HepG2 (cell line): ENCODE results near the gene XPO1. TPM values are rescaled to one million over a fixed set of nuclear protein-coding genes. Genes with fewer than 3 reads are reported as not detected.

Experiments used
- ATF2 ChIP-seq: sonication (generic); formaldehyde crosslinking; IDR thresholded peaks from 2 replicates; pipeline ENCODE4 v1.4.0; 2020; ENCODE audit warnings: missing genetic modification reagents
- EED ChIP-seq: sonication (generic); formaldehyde crosslinking; IDR thresholded peaks from 2 replicates; pipeline ENCODE4 v1.5.0; 2020; ENCODE audit warnings: mild to moderate bottlenecking, missing genetic modification reagents
- ELF4 ChIP-seq: sonication (generic); formaldehyde crosslinking; IDR thresholded peaks from 2 replicates; pipeline ENCODE4 v1.5.0; 2020; ENCODE audit warnings: missing genetic modification reagents, mild to moderate bottlenecking, moderate library complexity, borderline replicate concordance
- FOXM1 ChIP-seq: sonication (generic); formaldehyde crosslinking; IDR thresholded peaks from 2 replicates; pipeline ENCODE4 v1.5.0; 2020; ENCODE audit warnings: missing genetic modification reagents
- LRRFIP1 ChIP-seq: sonication (generic); formaldehyde crosslinking; conservative IDR thresholded peaks from 2 replicates; pipeline ENCODE4 v1.4.0; 2020; ENCODE audit warnings: missing genetic modification reagents
- NFIC ChIP-seq: IDR thresholded peaks from 2 replicates; pipeline ENCODE4 v1.6.1; 2012; ENCODE audit warnings: mild to moderate bottlenecking, low read length, inconsistent platforms
- POLR2G ChIP-seq: fragments of 200-400 bp; formaldehyde crosslinking; IDR thresholded peaks from 2 replicates; pipeline ENCODE4 v1.6.1; 2018; ENCODE audit warnings: mild to moderate bottlenecking, low read depth, low read length, moderate library complexity
- PTBP1 ChIP-seq: fragments of 200-400 bp; formaldehyde crosslinking; IDR thresholded peaks from 2 replicates; pipeline ENCODE4 v1.6.1; 2018; ENCODE audit warnings: low read length, low read depth; ENCODE audit not compliant: poor library complexity, severe bottlenecking
- ZMAT5 ChIP-seq: sonication (generic); formaldehyde crosslinking; IDR thresholded peaks from 2 replicates; pipeline ENCODE4 v1.5.0; 2020; ENCODE audit warnings: mild to moderate bottlenecking, low read depth, missing genetic modification reagents, borderline replicate concordance
- ZNF230 ChIP-seq: sonication (generic); formaldehyde crosslinking; IDR thresholded peaks from 2 replicates; pipeline ENCODE4 v1.4.0; 2020; ENCODE audit warnings: mild to moderate bottlenecking, missing genetic modification reagents
- ZNF547 ChIP-seq: sonication (generic); formaldehyde crosslinking; IDR thresholded peaks from 2 replicates; pipeline ENCODE4 v1.5.1; 2020; ENCODE audit warnings: mild to moderate bottlenecking, missing genetic modification reagents
- ZNF792 ChIP-seq: IDR thresholded peaks from 2 replicates; pipeline ENCODE4 v1.6.1; 2016
- polyA plus RNA-seq, 8 experiments: library from polyadenylated mRNA; depleted of rRNA in 3 of 8; stranded (reverse) in 7 of 8; unstranded in 1 of 8; fragments of >200 nt; fragmentation: Illumina TruSeq in 4 of 8; extraction: Trizol in 4 of 8; gene quantifications; 2 replicates each; pipeline versions ENCODE4 v1.2.1 to v1.2.3, GENCODE V29; 2011 to 2016; ENCODE audit warnings: low read depth in 4 of 8, missing spikeins in 1 of 8, mixed read lengths in 1 of 8; ENCODE audit not compliant: insufficient read depth in 1 of 8
- total RNA-seq, 5 experiments: library from RNA; depleted of rRNA; stranded (reverse); fragments of >200 nt; fragmentation: Illumina TruSeq; extraction: Trizol; gene quantifications; 2 replicates each; pipeline ENCODE4 v1.2.3, GENCODE V29; 2016; ENCODE audit warnings: low read depth in 1 of 5

XPO1 gene
- total and polyA plus RNA-seq, 2 of the 13 experiments (the other 11 are each of a cell fraction or from before 2014, with no cell fraction given) = 67.4 to 212 TPM

- TF ChIP-seq LRRFIP1 (CRISPR knock-in tag) (no peak), ZNF230 (CRISPR knock-in tag) (no peak; the same call in 1 of the 2 replicates), ZNF792 (CRISPR knock-in tag) (no peak), FOXM1 (no peak), ZNF547 (CRISPR knock-in tag) (0 out of 2 replicates have a peak, but pooled peaks have one; percentile 24), NFIC (no peak), ZMAT5 (CRISPR knock-in tag) (no peak), POLR2G (no peak), PTBP1 (no peak), ELF4 (CRISPR knock-in tag) (no peak), ATF2 (CRISPR knock-in tag) (0 out of 2 replicates have a peak, but pooled peaks have one; percentile 1), EED (CRISPR knock-in tag) (no peak)
- TF ChIP-seq, all 625 proteins: peak for 78
Measured at GRCh38 chr2:61538920-61539520, 864 bp upstream of the XPO1 start (continued).
